ENCODE results near the gene USP21. TPM values are rescaled to one million over a fixed set of nuclear protein-coding genes. Genes with fewer than 3 reads are reported as not detected.

USP21 gene
- total and polyA plus RNA-seq, 2 of the 13 experiments (the other 11 are each of a cell fraction or from before 2014, with no cell fraction given) = 10.1 to 33.1 TPM

DNA sequence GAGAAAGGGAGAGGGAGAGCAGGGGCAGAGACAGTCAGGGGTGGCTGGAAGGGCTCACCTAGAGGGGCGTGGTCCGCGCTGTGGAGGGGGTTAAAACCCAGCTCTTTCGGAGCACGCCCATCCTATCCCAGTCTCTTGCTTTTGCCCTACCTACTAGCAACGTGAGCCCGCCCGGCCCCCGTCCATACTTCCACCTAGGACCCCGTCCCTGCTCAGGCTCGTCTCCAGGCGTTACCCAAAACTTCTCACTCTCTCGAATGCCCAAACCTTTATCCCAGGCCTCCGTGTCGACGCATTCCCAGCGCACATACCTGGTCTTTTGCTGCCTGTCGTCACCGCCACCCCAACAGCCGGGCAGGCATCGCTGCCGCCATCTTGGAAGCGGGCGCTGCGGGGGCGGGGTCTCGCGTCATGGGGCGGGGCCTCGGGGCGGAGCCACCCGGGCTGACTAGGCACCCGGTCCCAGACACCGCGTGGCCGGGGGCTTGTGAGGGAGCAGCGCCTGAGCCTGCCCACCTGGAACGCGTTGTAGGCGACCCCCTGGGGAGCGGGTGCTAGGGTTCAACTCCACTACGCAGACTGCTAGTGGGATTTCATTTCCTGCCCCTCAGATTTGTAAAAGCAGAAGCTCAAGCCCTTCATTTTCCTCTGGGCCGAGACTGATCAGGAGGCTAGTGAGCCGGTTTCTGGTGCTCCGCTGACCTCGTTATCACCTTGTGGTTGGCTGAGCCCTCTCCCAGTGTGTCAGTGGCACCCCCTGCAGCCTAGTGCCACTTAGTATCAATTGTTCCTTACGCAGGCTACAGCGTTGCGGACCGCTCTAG, 18.0 kb downstream of the USP21 start, which contains the start of gene B4GALT3 (continued):
- no peak for TF ChIP-seq XRCC5 (optimal IDR thresholded peaks at IDR 0.05; ENCODE audit: low read length)
- peak; percentile 94 for TF ChIP-seq ZBTB7B (CRISPR knock-in tag; IDR thresholded peaks at IDR 0.05)
- TF ChIP-seq, protein P1, sequence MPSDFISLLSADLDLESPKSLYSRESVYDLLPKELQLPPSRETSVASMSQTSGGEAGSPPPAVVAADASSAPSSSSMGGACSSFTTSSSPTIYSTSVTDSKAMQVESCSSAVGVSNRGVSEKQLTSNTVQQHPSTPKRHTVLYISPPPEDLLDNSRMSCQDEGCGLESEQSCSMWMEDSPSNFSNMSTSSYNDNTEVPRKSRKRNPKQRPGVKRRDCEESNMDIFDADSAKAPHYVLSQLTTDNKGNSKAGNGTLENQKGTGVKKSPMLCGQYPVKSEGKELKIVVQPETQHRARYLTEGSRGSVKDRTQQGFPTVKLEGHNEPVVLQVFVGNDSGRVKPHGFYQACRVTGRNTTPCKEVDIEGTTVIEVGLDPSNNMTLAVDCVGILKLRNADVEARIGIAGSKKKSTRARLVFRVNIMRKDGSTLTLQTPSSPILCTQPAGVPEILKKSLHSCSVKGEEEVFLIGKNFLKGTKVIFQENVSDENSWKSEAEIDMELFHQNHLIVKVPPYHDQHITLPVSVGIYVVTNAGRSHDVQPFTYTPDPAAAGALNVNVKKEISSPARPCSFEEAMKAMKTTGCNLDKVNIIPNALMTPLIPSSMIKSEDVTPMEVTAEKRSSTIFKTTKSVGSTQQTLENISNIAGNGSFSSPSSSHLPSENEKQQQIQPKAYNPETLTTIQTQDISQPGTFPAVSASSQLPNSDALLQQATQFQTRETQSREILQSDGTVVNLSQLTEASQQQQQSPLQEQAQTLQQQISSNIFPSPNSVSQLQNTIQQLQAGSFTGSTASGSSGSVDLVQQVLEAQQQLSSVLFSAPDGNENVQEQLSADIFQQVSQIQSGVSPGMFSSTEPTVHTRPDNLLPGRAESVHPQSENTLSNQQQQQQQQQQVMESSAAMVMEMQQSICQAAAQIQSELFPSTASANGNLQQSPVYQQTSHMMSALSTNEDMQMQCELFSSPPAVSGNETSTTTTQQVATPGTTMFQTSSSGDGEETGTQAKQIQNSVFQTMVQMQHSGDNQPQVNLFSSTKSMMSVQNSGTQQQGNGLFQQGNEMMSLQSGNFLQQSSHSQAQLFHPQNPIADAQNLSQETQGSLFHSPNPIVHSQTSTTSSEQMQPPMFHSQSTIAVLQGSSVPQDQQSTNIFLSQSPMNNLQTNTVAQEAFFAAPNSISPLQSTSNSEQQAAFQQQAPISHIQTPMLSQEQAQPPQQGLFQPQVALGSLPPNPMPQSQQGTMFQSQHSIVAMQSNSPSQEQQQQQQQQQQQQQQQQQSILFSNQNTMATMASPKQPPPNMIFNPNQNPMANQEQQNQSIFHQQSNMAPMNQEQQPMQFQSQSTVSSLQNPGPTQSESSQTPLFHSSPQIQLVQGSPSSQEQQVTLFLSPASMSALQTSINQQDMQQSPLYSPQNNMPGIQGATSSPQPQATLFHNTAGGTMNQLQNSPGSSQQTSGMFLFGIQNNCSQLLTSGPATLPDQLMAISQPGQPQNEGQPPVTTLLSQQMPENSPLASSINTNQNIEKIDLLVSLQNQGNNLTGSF (CRISPR knock-in tag; IDR thresholded peaks at IDR 0.05) = no peak
- TF ChIP-seq, protein P2, sequence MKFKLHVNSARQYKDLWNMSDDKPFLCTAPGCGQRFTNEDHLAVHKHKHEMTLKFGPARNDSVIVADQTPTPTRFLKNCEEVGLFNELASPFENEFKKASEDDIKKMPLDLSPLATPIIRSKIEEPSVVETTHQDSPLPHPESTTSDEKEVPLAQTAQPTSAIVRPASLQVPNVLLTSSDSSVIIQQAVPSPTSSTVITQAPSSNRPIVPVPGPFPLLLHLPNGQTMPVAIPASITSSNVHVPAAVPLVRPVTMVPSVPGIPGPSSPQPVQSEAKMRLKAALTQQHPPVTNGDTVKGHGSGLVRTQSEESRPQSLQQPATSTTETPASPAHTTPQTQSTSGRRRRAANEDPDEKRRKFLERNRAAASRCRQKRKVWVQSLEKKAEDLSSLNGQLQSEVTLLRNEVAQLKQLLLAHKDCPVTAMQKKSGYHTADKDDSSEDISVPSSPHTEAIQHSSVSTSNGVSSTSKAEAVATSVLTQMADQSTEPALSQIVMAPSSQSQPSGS (CRISPR knock-in tag; IDR thresholded peaks at IDR 0.05) = 0 out of 2 replicates have a peak, but pooled peaks have one; percentile 48
- no peak for TF ChIP-seq CHD2 (IDR thresholded peaks at IDR 0.05; ENCODE audit: low read depth, low read length)
- peak; percentile 85 for TF ChIP-seq ZNF883 (CRISPR knock-in tag; IDR thresholded peaks at IDR 0.05; ENCODE audit: not compliant biosample characterization)
- no peak; the same call in 1 of the 2 replicates for TF ChIP-seq LRRFIP1 (CRISPR knock-in tag; conservative IDR thresholded peaks at IDR 0.05)
- TF ChIP-seq, protein P3, sequence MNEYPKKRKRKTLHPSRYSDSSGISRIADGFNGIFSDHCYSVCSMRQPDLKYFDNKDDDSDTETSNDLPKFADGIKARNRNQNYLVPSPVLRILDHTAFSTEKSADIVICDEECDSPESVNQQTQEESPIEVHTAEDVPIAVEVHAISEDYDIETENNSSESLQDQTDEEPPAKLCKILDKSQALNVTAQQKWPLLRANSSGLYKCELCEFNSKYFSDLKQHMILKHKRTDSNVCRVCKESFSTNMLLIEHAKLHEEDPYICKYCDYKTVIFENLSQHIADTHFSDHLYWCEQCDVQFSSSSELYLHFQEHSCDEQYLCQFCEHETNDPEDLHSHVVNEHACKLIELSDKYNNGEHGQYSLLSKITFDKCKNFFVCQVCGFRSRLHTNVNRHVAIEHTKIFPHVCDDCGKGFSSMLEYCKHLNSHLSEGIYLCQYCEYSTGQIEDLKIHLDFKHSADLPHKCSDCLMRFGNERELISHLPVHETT (CRISPR knock-in tag; conservative IDR thresholded peaks at IDR 0.05) = no peak
- peak; percentile 72; the same call in 1 of the 2 replicates for TF ChIP-seq ZNF33B (CRISPR knock-in tag; IDR thresholded peaks at IDR 0.05)
- TF ChIP-seq POLR2AphosphoS2 (IDR thresholded peaks at IDR 0.05; ENCODE audit: low read depth, low read length) = no peak
